ENCODE measurements around the gene ACTG1. TPM values are rescaled to one million over a fixed set of nuclear protein-coding genes. Genes with fewer than 3 reads are reported as not detected.

The ACTG1 gene
- total RNA-seq, 1 donor from 2014 or later: 5,342 TPM

- no peak overlapping the region for H3K4me3 Mint-ChIP-seq (ENCODE audit: unreplicated experiment)
- H3K36me3 Mint-ChIP-seq (ENCODE audit: unreplicated experiment): no peaks in the 10 kb centered on the region
- peaks cover 6% of the 10 kb centered on the region for H3K4me1 Mint-ChIP-seq (ENCODE audit: low read depth, unreplicated experiment)
- no peak for DNase-seq
- H3K27me3 Mint-ChIP-seq (ENCODE audit: unreplicated experiment): peaks cover 12% of the 10 kb centered on the region
- peaks cover 9% of the 10 kb centered on the region for H3K9me3 Mint-ChIP-seq (ENCODE audit: unreplicated experiment)
- H3K27ac Mint-ChIP-seq (ENCODE audit: unreplicated experiment): no peak overlapping the region
- no peak for TF ChIP-seq CTCF (IDR thresholded peaks at IDR 0.05; ENCODE audit: partially characterized antibody, unreplicated experiment)
Observed at GRCh38 chr17:81523402-81524038, 10.9 kb upstream of the ACTG1 start.

- Mint-ChIP-seq H3K9me3 (ENCODE audit: unreplicated experiment) (peaks cover 9% of the 10 kb centered on the region), H3K27me3 (ENCODE audit: unreplicated experiment) (peaks cover 12% of the 10 kb centered on the region), H3K27ac (ENCODE audit: unreplicated experiment) (no peak overlapping the region), H3K4me3 (ENCODE audit: unreplicated experiment) (no peak overlapping the region), H3K36me3 (ENCODE audit: unreplicated experiment) (no peaks in the 10 kb centered on the region), H3K4me1 (ENCODE audit: low read depth, unreplicated experiment) (peaks cover 10% of the 10 kb centered on the region)
- TF ChIP-seq CTCF (IDR thresholded peaks at IDR 0.05; ENCODE audit: partially characterized antibody, unreplicated experiment): peak; percentile 44
- DNase-seq: peak; percentile 72
Observed at GRCh38 chr17:81522491-81523401, 10.1 kb upstream of the ACTG1 start.

- Mint-ChIP-seq H3K27ac (ENCODE audit: unreplicated experiment) (peak overlapping the region; percentile 52), H3K27me3 (ENCODE audit: unreplicated experiment) (peaks cover 16% of the 10 kb centered on the region), H3K4me3 (ENCODE audit: unreplicated experiment) (peak overlapping the region; percentile 79), H3K4me1 (ENCODE audit: low read depth, unreplicated experiment) (peaks cover 13% of the 10 kb centered on the region), H3K36me3 (ENCODE audit: unreplicated experiment) (no peaks in the 10 kb centered on the region), H3K9me3 (ENCODE audit: unreplicated experiment) (peaks cover 8% of the 10 kb centered on the region)
- no peak for TF ChIP-seq CTCF (IDR thresholded peaks at IDR 0.05; ENCODE audit: partially characterized antibody, unreplicated experiment)
- peak; percentile 5 for DNase-seq
Observed at GRCh38 chr17:81520021-81520901, 7.7 kb upstream of the ACTG1 start.

- no peak for DNase-seq
Observed at GRCh38 chr17:81519284-81520020, 6.9 kb upstream of the ACTG1 start.

More at GRCh38 chr17:81519284-81520020, 6.9 kb upstream of the ACTG1 start:
- Mint-ChIP-seq H3K4me3 (ENCODE audit: unreplicated experiment) (no peak overlapping the region), H3K9me3 (ENCODE audit: unreplicated experiment) (peaks cover 10% of the 10 kb centered on the region), H3K27ac (ENCODE audit: unreplicated experiment) (no peak overlapping the region), H3K36me3 (ENCODE audit: unreplicated experiment) (no peaks in the 10 kb centered on the region), H3K27me3 (ENCODE audit: unreplicated experiment) (peaks cover 15% of the 10 kb centered on the region), H3K4me1 (ENCODE audit: low read depth, unreplicated experiment) (peaks cover 13% of the 10 kb centered on the region)
- TF ChIP-seq CTCF (IDR thresholded peaks at IDR 0.05; ENCODE audit: partially characterized antibody, unreplicated experiment): peak; percentile 77
